SKM-1 (cell line): ENCODE measurements around the gene KCNH1.

ENCODE experiments used
- DNase-seq: peaks from one replicate; lab custom pipeline; 2025; ENCODE audit not compliant: unreplicated experiment; lab: John Stamatoyannopoulos, UW

KCNH1 gene

DNA sequence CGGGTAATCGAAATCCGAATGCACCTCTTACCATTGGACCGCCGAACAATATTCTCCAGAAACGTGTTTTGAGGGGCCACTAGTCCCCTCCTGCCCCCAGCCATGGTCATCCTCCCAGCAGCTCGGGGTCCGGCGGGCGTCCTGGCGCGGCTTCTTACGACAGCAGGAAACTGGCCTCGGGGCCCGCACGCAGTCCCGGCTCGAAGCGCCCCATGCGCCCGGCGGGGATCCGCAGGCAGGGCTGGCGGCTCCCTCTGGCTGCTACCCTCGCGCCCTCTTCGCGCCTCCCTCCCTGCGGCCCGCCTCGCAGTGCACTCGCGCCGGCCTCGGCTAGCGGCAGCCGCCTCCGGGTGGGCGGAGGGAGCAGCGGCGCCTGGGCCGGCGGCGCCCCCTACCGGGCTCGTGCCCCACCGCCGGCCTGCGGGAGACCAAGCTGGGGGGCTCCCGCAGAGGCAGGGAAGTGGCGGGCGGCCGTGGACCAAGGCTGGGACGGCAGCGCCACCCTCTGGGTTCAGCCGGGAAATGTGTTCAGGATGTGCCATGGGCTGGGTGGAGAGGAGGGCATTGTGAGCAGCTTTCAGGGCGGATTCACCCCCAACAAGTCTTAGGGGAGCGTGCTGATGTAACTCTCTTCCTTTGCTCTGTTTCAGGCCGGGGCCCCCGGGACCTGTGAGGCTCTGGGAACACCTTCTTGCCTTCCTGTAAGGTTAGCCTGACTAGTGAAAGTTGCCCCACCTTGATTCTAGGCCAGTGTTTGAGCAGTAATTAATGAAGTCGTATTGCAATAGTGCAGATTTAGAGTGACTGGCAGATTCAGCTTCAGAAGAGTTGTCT, at the start of gene KCNH1:
Gene KCNH1 (minus strand): TSS at position 313 of the 834 bp plus-strand sequence. CDS start 203 bp downstream, at position 110.
- peak; percentile 91 for DNase-seq

GRCh38 chr1:211182746-211183145, 48.8 kb upstream of the KCNH1 start:
- DNase-seq: no peak

DNA sequence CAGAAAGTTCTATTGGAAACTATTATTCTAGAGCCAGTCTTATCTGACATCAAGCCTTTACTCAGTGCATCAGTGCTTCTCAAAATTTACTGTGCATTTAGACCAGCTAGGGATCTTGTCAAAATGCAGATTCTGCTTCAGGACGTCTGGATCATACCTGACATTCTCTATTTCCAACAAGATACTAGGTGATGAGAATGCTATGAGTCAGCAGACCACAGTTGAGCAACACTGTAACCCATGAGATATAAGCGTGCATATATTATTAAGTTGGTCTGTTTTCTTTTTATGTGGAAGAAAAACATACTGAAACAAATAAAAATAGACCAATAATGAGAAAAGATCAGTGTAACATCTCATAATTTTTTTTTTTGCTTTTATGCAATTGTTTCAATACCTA, 40.4 kb upstream of the KCNH1 start:
- DNase-seq: no peak

DNA sequence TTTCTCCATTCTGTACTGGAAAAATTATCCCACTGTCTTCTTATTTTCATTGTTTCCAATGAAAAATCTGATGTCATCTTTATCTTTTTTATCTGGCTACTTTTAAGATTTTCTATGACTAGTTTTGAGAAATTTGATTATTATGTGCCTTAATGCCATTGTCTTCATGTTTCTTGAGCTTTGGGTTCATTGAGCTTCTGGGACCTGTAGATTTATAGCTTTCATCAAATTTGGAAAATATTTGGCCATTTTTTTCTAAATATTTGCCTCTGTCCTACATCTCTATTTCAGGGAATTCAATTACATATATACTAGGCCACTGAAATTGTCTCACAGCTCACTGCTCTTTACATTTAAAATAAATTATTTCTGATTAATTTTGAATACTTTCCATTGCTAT, 38.7 kb upstream of the KCNH1 start:
- no peak for DNase-seq

DNA sequence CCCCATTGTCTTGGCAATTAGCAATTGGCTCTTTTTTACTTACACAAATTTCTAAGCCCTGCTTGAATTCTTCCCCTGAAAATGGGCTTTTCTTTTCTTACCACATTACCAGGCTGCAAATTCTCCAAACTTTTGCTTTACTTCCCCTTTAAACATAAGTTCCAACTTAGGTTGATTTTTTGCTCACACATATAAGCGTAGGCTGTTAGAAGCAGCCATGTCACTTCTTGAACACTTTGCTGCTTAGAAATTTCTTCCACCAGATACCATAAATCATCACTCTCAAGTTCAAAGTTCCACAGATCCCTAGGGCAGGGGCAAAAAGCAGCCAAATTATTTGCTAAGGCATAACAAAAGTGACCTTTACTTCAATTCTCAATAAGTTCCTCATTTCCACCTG, 35.4 kb upstream of the KCNH1 start:
- no peak for DNase-seq

- no peak for DNase-seq
Observed at GRCh38 chr1:211158866-211159265, 24.9 kb upstream of the KCNH1 start.

DNA sequence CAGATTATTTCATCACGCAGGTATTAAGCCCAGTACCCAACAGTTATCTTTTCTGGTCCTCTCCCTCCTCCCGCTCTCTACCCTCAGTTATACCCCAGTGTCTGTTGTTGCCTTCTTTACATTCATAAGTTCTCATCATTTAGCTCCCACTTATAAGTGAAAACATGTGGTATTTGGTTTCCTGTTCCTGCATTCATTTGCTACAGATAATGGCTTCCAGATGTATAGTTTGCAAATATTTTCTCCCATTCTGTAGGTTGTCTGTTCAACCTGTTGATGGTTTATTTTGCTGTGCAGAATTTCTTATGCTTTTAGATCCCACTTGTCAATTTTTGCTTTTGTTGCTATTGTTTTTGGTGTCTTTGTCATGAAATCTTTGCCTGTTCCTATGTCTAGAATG, 21.1 kb upstream of the KCNH1 start:
- DNase-seq: no peak

GRCh38 chr1:211153932-211154331, 20.0 kb upstream of the KCNH1 start:
- no peak for DNase-seq

DNA sequence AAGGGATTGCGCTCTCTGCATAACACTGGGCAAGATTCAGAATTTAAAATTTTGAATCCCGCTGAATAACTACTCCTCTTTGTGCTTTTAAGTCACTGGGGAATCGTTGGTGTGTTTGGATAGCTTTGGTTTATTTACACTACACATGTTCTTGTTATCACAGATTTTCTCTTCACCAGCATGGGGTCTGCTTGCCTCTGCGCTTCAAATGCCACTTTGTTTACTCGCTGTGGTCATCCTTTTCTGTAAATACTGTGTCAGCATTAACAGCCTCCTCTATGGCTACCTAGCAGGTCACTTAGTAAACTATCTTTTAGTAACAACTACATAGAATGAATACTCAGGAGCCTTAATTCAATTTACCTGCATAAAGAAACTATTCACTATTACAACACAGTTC, 14.4 kb upstream of the KCNH1 start:
- DNase-seq: no peak

GRCh38 chr1:211145944-211146343, 12.0 kb upstream of the KCNH1 start:
- DNase-seq: no peak

DNA sequence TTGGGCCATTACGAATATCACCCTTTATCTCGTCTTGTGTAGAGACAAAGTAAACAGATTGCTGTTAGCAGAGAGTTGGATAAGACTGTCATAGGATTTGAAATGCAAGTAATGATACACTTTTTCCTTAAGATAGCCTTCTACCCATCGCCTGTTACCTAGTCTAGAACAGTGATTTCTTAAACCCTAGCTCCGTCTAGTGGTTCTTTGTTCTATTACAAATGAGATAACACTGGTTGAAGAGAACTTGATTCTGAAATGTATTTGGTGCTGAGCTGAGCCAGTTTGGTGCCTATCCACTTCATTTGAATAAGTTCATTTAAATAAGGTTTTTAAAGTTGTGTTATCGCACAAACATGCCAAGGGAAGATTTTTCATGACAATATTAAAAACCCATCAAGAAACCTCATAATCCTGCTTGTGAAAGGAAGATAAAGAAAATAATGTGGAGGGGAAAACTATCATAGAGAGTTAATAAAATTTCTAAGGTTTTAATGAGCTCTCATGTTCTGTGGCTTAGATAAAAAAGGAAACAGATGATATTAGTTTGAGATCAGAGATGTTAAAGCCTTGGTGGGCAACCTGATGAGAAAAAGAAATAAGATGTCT, 1.5 kb upstream of the KCNH1 start:
- peak; percentile 61 for DNase-seq

DNA sequence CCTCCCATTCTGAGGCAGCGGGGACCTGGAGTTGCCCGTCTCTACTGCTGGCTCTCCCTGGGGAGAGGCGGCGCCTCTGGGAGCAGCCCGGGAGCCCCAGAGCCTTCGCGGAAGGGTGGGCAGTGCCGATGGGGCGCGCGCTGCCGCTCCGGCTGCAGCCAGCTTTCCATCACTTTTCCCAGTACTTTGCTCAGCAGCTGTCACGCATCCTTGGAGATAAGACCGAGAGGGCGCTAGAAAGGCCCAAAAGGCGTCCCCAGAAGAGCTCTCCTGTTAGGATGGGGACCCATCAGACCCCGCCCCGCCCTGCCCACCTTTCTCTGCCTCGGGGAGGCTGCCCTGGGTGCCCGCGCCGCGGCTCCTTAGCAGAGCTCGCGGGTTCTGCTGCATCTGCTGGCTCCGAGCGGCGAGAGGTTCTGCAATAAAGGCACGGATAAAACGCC, 534 bp downstream of the KCNH1 start:
- no peak for DNase-seq

GRCh38 chr1:211132721-211133392, 1.1 kb downstream of the KCNH1 start:
- DNase-seq: no peak

GRCh38 chr1:211129776-211130175, 4.2 kb downstream of the KCNH1 start:
- DNase-seq: no peak

DNA sequence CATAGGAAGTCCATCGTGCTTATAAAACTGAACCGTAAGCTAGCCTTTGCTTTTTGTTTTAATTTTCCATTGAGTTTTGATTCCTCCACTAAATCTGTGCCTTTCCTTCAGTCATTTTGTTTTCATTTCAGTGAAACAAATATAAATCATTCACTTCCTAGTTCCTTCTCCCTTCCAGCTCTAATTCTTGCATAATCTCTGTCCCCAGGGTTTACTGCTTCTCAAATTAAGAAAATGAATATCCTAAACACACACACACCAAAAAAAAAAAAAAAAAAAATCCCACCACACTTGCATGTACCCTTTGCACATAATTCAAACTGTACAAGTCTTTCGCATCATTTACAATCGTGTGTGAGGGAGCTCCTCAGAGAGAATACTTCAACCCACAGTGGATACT, 6.8 kb downstream of the KCNH1 start:
- DNase-seq: no peak

GRCh38 chr1:211126622-211127021, 7.3 kb downstream of the KCNH1 start:
- no peak for DNase-seq

DNA sequence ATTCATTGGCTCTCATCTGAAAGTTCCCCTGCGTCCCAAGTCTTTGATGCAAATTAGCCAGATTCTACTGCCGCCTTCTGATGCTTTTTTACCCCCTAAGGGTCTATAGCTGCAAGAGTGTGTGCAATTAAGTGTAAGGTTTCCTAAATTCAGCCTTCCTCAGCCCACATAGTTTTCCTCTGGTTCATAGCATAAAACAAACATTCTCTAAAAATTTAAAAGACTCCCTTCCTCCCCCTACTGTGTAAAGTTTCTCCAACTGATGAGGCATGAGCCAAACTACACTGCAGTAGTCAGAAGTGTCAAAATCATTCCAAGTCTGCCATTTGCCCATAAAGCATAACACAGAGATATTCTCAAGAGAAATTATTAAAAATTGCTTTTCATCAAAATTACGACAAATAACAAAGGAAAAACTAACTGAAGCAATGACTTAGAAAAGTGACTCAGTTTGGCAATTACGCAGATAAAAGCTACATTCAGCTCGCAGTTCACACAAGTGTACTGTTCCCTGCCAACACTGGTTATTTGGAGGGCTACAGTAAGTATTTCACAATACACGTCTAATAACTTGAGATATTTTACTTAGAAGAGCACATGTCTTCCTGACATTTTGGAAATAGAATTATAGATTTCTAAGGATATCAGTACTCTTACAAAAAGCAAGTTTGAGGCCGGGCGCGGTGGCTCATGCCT, 15.4 kb downstream of the KCNH1 start:
- DNase-seq: no peak

GRCh38 chr1:211114446-211114845, 19.5 kb downstream of the KCNH1 start:
- DNase-seq: no peak

DNA sequence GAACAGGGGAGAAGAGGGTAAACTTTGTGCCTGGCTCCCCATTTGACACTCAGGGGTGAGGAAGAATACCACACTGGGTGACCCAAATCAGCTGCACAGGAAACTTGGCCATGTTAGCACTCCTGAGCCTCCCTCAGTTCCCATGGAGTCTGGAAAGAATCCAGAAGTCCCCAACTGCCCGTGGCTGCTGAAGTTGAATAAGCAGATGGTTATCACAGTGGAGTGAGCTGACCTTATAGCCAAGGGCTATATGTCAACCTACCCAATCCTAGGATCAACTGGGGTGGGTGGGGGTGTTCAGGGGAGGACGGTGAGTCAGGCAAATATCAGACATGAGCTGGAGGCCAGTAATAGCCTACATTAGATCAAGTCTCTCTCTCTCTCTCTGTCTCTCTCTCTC, 20.4 kb downstream of the KCNH1 start:
- DNase-seq: no peak

- DNase-seq: no peak
Observed at GRCh38 chr1:211111351-211111750, 22.6 kb downstream of the KCNH1 start.

GRCh38 chr1:211101481-211101880, 32.5 kb downstream of the KCNH1 start:
- DNase-seq: no peak
